ENCODE data around the gene RIF1. TPM values are rescaled to one million over a fixed set of nuclear protein-coding genes. Genes with fewer than 3 reads are reported as not detected.
A peak's percentile ranks its signal among the peaks of the same experiment; 100 is the strongest.
"Not testable (repeated sequence)": the region's sequence is repeated elsewhere in the genome, so short reads cannot be mapped to it uniquely, and the experiment has no call there.

The RIF1 gene
- total RNA-seq, 1 experiment from 2014 or later = 45.1 TPM

DNA sequence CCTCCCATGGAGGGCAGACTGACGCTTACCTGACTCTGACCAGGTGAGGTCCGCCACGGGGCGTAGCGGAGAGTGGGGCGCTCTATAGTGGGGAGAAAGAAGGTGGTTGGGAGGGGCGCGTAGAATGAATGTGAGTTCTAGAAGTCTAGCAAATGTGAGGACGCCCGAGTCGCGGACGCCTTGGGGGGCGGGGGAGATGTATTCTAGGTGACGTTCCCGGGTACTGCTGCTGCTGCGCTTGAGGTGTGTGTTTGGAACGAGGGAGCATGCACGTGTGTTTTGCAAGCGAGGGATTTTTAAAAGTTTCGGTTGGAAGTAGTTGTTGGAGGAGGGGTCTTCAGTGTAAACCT is 758 bp downstream of the RIF1 start:
- peak; percentile 24 for DNase-seq (ENCODE audit: low read depth)

DNA sequence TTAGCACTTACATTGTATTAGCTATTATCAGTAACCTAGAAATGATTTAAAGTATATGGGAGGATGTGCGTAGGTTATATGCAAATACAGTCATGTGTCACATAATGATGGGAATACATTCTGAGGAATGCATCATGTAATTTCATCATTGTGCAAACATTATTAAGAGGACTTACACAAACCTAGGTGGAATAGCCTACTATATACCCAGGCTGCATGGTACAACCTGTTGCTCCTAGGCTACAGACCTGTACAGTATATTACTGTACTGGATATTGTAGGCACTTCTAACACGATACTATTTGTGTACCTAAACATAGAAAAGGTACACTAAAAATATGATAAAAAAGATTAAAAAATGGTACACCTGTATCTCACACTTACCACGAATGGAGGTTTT is 7.9 kb downstream of the RIF1 start:
- DNase-seq (ENCODE audit: low read depth) = no peak

DNA sequence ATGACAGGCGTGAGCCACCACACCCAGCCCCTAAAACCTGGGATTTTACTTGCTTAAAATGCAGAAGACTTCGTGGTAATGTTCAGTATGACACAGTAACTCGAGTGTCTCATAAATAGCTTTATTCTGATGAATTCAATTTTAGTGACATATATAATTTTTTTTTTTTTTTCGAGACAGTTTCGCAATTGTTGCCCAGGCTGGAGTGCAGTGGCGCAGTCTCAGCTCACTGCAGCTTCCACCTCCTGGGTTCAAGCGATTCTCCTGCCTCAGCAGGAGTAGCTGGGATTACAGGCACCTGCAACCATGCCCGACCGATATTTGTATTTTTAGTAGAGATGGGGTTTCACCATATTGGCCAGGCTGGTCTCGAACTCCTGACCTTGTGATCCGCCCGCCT is 12.0 kb downstream of the RIF1 start:
- not testable (repeated sequence) for DNase-seq (ENCODE audit: low read depth)

DNA sequence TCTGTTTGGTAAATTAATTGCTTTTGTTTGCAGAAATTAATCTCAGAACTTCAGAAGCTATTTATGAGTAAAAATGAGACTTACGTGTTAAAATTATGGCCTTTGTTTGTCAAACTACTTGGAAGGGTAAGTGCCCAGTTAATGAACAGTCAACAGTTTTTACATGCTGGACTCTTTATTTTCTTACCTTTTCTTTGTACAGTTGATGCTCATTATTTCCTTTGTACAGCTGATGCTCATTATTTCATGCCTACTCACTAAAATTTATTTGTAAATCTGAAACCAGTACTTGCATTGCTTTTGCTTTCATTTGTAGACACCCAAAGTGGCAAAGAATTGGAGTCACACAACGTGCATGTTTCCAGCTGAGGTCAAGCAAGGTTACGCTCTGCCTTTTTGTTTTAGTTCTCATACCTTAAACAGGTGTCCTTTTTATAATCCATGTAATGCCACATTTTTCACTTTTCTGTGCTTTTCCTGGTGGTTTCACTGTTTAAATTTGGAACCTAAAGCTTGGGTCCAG is 13.3 kb downstream of the RIF1 start:
- DNase-seq (ENCODE audit: low read depth) = no peak

DNA sequence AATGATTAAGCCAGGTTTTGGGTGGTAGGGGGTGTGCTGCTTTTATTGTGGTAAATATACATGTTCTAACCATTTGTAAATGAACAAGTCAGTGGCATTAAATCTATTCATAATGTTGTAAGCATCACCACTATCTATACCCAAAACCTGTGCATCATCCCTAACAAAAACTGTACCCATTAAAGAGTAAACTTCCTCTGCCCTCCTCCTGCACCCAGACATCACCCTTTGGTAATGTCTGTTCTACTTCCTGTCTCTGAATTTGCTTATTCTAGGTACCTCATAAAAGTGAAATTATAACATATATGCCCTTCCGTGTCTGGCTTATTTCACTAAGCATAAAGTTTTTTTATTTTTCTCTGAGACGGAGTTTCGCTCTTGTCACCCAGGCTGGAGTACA is 14.1 kb downstream of the RIF1 start:
- no peak for DNase-seq (ENCODE audit: low read depth)

DNA sequence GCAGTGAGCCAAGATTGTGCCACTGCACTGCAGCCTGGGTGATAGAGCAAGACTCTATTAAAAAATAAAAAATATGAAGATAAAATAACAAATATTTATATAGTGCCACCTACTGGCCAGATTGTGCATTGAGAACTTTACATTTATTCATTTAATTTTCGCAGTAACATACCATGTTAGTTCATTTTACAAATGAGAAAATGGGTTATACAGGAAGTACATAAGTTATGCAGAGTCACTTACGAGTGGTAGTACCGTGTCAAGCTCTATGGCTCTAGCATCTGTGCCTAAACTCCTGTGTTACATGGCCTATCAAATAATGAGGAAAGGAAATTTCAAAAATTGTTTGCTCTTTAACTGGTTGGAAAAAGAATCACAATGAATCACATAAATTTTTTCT is 27.9 kb downstream of the RIF1 start:
- peak; percentile 40 for DNase-seq (ENCODE audit: low read depth)

DNA sequence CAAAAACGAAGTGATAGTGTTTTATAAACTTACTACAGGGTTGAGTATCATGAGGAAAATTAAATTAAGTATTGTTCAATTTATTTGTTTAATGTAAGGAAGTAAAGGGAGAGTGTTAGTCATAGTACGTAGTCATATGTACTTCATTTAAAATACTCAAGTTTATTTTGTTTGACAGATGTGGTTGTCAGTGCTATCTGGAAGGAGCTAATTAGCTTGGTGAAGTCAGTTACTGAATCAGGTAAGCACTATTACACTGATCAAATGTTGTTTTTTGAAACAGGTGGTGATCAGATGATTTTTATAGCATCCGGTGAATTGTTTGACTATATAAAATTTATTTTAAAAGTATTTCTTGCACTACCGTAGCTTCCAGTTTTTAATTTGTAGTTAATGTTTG is 28.8 kb downstream of the RIF1 start:
- DNase-seq (ENCODE audit: low read depth) = no peak

DNA sequence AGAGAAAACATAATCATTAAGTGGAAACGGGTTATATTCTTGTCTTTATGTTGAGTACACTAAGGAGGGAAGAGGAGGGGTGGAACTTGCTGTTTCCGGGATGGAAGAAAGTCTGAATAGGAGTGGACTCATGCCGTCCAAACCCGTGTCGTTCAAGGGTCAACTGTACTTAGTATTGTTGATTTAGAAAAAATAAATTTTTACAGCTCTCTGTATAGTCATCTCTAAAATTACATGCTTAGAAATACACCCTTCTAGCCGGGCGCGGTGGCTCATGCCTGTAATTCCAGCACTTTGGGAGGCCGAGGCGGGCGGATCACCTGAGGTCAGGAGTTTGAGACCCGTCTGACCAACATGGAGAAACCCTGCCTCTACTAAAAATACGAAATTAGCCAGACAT is 29.4 kb downstream of the RIF1 start:
- DNase-seq (ENCODE audit: low read depth) = no peak

DNA sequence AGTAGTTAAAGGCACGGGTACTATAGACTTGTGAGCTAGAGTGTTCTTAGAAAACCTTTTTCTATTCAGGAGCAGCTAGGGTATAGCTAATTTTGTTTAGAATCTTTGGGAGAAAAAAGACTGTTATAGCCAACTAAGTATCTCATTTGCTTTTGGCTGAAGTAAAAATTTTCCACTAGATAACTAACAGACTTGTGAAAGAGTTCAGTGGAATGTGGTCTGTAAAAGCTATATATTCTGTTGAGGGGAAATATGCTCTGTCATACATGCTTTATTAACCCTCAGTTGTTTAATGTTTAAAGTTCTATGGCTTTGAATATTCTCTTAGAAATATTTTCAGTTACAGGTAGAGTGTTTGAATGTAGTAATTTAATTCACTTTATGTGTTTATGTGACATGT is 49.7 kb downstream of the RIF1 start:
- DNase-seq (ENCODE audit: low read depth) = no peak

DNA sequence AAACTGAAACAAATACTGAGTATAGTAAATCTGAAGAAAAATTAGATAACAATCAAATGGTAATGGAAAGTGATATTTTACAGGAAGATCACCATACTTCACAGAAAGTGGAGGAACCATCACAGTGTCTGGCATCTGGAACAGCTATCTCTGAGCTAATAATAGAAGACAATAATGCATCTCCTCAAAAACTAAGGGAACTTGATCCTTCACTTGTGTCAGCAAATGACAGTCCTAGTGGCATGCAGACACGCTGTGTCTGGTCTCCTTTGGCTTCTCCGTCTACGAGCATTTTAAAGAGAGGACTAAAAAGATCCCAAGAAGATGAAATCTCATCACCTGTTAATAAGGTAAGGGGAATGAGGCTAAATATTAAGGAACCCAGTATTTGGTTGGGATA is 56.1 kb downstream of the RIF1 start:
- DNase-seq (ENCODE audit: low read depth) = no peak

DNA sequence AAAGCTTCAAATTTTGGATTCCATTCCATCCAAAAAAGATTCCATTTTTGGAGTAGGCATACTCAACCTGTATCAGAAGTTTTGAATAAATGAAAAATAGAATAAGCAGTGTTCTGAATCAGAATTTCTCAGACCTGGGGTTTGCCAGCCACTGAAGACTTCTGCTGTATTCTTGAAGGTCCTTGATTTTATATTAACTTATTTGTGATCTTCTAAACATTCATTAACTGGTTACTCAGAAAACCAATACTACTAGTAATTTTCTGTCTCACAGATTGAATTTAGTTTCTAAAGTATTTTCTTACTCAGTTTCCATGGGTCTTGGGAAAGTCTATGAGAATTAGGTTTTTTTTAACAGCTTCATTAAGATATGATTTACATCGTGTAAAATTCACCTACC is 60.9 kb downstream of the RIF1 start:
- DNase-seq (ENCODE audit: low read depth) = no peak

DNA sequence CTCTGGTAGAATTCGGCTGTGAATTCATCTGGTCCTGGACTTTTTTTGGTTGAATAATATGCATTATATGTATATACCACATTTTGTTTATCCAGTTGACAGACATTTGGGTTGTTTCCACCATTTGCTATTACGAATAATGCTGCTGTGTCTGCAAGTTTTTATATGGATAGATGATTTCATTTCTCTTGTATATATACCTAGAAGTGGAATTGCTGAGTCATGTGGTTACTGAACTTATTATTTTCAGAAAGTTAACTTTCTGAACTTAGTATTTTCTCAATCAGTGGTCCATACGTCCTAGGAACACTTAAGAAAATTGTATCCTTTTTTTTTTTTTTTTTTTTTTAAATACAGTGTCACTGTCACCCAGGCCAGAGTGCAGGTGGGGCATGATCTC is 63.3 kb downstream of the RIF1 start:
- no peak for DNase-seq (ENCODE audit: low read depth)

DNA sequence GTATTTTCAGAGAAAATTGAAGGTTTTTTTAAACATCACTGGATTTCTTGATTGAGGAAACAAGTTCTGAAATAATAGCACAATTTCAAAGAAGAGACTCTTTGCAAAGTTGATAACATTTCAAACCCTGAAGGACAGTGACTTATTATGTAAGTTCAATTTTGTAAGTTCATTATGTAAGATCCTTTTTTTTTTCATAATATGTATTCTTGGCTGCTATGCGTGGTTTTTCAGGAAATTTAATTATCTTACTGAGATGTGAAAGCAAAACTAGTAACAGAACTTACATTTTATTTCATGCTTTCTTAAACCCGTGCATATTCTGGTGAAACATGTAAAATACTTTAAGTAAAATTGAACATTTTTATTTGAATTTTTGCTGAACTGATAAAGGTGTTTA is 65.4 kb downstream of the RIF1 start:
- no peak for DNase-seq (ENCODE audit: low read depth)

DNA sequence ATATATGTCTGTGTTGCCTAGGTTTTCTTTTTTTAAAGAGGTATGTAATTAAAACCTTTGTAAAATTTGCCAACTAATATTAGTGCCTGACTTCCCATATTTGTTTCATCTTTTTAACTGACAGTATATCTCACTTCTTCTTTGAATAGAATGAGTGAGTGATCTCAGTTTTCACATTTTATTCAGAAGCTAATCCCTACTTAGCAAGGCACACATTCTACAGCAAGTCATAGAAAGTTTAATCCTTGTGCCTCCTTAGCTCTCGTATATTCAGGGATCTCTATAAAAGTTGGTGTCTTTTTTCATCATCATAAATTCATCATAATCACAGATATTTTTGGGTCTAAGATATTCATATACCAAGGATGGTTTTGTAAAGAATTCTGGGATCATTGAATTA is 66.6 kb downstream of the RIF1 start:
- no peak for DNase-seq (ENCODE audit: low read depth)

DNA sequence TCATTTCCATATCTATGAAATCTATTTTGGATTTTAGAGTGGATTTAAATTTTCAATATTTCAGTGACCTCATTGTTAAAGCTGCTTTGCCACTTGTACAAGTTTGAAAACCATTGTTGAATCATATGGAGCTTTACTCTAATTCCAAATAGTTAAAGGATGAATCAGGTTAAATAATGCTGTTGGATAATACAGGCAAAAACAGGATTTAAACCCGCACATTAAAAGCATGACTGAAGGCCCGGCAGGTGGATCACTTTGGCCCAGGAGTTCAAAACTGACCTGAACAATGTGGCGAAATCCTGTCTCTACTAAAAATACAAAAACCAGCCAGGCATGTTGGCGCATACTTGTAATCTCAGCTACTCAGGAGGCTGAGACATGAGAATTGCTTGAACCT is 68.3 kb downstream of the RIF1 start:
- DNase-seq (ENCODE audit: low read depth) = peak; percentile 21

DNA sequence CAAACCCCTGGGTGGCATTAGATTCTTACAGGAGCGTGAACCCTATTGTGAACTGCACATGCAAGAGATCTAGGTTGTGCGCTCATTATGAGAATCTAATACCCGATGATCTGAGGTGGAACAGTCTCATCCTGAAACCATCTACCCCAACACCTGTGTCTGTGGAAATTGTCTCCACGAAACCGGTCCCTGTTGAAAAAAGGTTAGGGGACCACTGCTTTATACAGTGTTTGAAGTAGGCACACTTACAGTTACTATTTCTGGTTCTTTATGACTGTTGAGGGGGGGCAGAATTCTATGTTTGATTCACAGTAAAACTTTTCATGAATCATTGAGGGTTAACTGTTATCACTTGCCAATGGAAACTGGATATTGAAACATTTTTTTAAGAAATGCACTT is 72.0 kb downstream of the RIF1 start:
- no peak for DNase-seq (ENCODE audit: low read depth)

DNA sequence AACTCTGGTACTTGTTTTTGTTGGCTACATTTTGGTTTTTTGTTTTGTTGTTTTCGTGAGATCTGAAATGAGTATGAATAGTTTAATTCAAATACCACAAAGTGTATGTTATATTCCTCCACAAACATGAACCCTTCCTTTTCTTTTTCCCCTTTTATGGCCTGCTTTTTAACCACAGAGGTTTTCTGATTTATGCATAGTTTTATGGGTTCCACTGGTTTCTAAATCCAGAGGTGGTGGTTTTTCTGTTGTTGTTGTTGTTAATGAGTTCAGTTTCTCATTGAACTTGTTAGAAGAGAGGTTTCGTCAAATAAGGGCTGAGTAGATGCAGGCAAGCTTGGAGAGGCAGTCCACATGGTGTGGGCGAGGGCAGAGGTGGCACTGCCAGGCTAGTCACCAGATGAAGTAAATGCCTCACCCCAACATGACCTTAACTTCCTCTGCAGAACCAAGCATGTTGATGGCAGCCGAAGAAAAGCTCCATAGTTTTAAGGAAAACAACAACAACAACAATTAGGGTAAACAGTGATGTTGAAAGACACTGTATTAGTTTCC is 72.5 kb downstream of the RIF1 start:
- no peak for DNase-seq (ENCODE audit: low read depth)

DNA sequence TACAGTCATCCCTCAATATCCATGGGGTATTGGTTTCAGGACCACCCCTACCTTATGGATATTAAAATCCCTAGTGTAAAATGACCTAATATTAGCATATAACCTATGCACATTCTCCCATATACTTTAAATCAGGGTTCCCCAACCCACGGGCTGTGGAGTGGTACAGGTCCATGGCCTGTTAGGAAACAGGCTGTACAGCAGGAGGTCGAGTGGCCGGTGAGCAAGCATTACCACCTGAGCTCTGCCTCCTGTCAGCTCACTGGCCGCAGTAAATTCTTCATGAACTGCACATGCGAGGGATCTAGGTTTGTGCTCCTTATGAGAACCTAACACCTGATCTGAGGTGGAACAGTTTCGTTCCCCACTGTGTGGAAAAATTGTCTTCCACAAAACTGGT is 73.8 kb downstream of the RIF1 start:
- DNase-seq (ENCODE audit: low read depth) = no peak

DNA sequence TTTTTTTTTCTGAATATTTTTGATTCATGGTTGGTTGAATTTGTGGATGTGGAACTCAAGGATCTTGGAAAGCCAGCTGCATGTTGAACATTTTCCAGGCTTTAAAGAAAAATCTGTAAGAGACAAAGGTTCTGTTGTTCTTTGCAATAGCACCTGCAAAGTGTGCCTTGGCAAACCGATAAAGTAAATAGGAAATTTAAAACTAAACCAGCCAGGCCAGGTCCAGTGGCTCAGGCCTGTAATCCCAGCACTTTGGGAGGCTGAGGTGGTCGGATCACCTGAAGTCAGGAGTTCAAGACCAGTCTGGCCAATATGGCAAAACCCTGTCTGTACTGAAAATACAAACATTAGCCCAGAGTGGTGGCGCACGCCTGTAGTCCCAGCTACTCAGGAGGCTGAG is 74.4 kb downstream of the RIF1 start:
- DNase-seq (ENCODE audit: low read depth) = no peak

DNA sequence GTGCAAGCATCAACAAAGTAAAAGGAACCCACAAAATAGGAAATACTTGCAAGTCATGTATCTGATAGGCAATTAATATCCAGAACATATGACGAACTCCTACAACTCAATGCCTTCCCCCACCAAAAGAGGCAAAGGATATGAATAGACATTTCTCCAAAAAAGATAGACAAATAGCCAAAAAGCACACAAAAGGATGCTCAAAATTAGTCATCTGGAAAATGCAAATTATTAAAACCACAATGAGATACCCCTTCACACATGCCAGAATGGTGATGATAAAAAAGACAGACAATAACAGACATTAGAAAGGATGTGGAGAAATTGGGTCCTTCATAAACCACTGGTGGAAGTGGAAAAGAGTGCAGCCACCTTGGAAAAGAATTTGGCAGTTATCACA is 76.4 kb downstream of the RIF1 start:
- DNase-seq (ENCODE audit: low read depth) = no peak

DNA sequence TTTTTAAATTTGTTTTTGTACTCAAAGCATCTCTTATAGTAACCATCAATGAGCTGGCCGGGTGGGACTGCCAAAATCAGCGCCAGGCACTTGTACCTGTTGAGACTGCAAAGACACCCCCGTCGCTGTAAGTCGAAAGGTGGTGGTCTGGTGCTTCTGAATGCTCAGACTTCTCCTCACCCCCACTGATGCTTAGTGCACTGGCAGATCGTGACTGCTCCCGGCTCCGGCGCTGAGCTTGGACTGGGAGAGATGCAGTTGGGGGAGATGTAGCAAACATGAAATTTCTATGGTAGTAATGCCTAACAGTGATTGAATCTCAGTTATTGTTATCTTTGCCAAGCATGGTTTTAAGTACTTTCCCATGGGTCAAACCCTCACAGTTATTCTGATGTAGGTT is 80.6 kb downstream of the RIF1 start:
- no peak for DNase-seq (ENCODE audit: low read depth)

DNA sequence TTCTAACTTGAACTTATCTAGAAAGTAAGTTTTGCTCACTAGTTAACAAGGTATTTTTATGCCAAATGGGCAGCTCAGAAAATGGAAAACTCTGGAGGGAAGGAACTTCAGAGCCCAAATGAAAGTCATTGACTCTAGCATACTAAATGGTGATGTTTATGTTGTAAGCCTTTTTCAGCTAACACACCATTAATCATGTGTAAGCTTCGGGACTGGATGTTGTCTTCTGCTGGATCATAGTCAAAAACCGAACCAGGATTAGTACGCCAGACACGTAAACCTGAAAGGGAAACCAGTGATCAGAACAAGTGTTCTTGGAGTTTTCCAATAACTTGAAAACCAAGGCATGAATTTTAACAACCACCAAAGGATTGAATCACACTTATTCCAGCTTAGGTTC is 81.8 kb downstream of the RIF1 start:
- DNase-seq (ENCODE audit: low read depth) = no peak

DNA sequence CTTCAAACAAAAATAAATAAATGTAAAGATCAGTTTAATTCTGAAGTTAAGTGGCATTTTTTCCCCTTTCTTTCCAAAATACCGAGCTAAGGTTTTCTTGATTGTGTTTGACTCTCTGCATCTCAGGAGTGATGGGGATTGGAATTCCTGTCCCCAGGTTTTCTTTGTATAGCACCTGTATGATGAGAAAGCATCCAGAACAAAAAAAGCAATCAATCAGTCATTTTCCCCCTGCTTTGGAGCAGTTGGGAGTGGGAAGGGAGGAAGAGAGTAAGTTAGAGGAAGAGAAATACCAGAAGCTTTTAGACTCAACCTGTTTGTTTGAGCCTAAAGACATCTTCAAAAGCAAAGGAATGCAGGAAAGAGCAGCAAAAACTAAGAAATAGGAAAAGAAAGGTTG is 88.5 kb downstream of the RIF1 start:
- no peak for DNase-seq (ENCODE audit: low read depth)

DNA sequence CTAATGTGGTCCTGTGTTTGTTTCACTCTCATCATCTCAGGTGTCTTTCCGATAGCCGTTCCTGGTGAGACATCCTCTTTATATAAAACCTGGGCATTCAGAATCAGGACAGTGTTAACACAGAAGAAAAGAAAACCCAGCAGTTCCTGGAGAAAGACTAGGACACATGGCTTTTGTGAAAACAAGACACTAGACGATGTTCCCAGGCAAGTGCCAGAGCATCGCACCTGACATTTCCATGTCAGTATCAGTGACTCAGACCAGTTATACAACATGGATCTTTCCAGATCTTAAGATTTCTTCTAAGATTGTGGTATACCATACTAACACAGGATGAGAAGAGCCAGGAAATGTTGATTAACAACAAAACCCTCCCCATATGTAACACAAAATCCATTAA is 96.5 kb downstream of the RIF1 start:
- no peak for DNase-seq (ENCODE audit: low read depth)

DNA sequence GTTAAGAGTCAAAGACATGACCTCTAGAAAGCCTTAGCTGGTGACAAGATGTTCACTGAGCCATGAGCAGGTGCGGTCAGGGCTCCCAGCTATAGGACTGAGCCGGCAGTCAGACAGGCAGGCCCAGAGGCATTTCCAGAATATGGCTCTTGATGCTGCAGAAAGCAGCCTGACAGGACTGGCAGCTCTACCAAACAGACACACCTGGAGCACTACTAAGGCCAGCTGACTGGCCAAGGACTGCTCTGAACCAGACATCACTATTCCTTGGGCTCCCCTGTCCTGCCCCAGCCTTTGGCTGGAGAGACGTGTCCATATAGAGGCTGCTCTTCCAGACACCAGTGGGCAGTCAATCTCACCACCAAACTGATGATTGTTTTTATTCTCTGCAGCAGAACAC is 98.8 kb downstream of the RIF1 start:
- no peak for DNase-seq (ENCODE audit: low read depth)

Measured in LHCN-M2 (cell line).